Esophagus (tissue), 2 donors: Measurements from ENCODE around the gene RNASEH2B. TPM values are rescaled to one million over a fixed set of nuclear protein-coding genes. Genes with fewer than 3 reads are reported as not detected.

Source experiments
- H3K27ac ChIP-seq, 2 donors: one replicate each; pipeline ENCODE4 v1.5.1; 2013; ENCODE audit warnings: low read depth in 2 of 2, mild to moderate bottlenecking in 2 of 2, inconsistent platforms in 1 of 2, low read length in 1 of 2, moderate library complexity in 1 of 2
- H3K27me3 ChIP-seq, 2 donors: one replicate each; pipeline ENCODE4 v1.6.1; 2013; ENCODE audit warnings: low read length in 2 of 2, control low read depth in 1 of 2, mild to moderate bottlenecking in 1 of 2; ENCODE audit not compliant: insufficient read depth in 2 of 2, control insufficient read depth in 1 of 2
- H3K36me3 ChIP-seq, 2 donors: one replicate each; pipeline ENCODE4 v1.6.1; 2013; ENCODE audit warnings: low read length in 1 of 2; ENCODE audit not compliant: control insufficient read depth in 2 of 2, insufficient read depth in 2 of 2
- H3K4me1 ChIP-seq, 2 donors: one replicate each; pipeline ENCODE4 v1.6.1; 2013; ENCODE audit warnings: low read length in 1 of 2; ENCODE audit not compliant: control insufficient read depth in 2 of 2, insufficient read depth in 2 of 2
- H3K4me3 ChIP-seq, 2 donors: one replicate each; pipeline ENCODE4 v1.5.1; 2013; ENCODE audit warnings: low read length in 2 of 2, mild to moderate bottlenecking in 2 of 2, low read depth in 1 of 2, moderate library complexity in 1 of 2
- H3K9me3 ChIP-seq, 2 donors: one replicate each; pipeline ENCODE4 v1.6.1; 2013; ENCODE audit warnings: mild to moderate bottlenecking in 2 of 2, low read depth in 1 of 2, low read length in 1 of 2, moderate library complexity in 1 of 2; ENCODE audit not compliant: control insufficient read depth in 2 of 2, insufficient read depth in 1 of 2
- WGBS, 2 donors: extraction: QIAGEN DNeasy Blood & Tissue Kit; methylation state at CpG; one replicate each; pipeline ENCODE4 v1.1.7; 2013; 5-methylcytosine and 5-hydroxymethylcytosine counted together
- polyA plus RNA-seq, 2 donors: library from polyadenylated mRNA; stranded (reverse); fragments of 200-250 nt; gene quantifications; one replicate each; pipeline ENCODE4 v1.2.3, GENCODE V29; 2013
- donor health status: healthy with polysubstance abuse.
- donor health status: Bipolar disorder and iron deficiency.

The RNASEH2B gene
- polyA plus RNA-seq, 2 donors = 24.3 to 31.8 TPM

GRCh38 chr13:51005566-51005965 lies 96.0 kb downstream of the RNASEH2B start:
- H3K27ac ChIP-seq = no peak overlapping the region
- 65 to 71% methylated on average over 4 of the region's 4 CpGs for WGBS, 2 donors
- H3K36me3 ChIP-seq = no peaks in the 10 kb centered on the region
- peaks cover 0 to 6% of the 10 kb centered on the region in 2 donors for H3K4me1 ChIP-seq
- no peaks in the 10 kb centered on the region for H3K27me3 ChIP-seq
- no peak overlapping the region for H3K4me3 ChIP-seq
- no peaks in the 10 kb centered on the region for H3K9me3 ChIP-seq

Other genes with a start within 250 kb of the RNASEH2B start
- under 1 TPM in 1 of 2 donors, not detected in 1; 0.02 TPM for gene DLEU7, start 66.1 kb upstream of the RNASEH2B start, polyA plus RNA-seq
- gene C13orf42, start 201.5 kb downstream of the RNASEH2B start, polyA plus RNA-seq = under 1 TPM in 1 of 2 donors, not detected in 1; 0.04 TPM